Astrocyte of the spinal cord (primary cell): ENCODE results near the gene KCTD3.

ENCODE experiments used
- DNase-seq: peaks from one replicate; pipeline ENCODE4 v3.0.0; 2011; ENCODE audit warnings: low read depth, low spot score
- H3K4me3 ChIP-seq: 2 replicates; pipeline ENCODE4 v1.5.1; 2011; ENCODE audit warnings: low read depth, mild to moderate bottlenecking, low read length, moderate library complexity
- in situ Hi-C: cut with HindIII; loops from 2 replicates; pipeline ENCODE4 v1.10.0; 2017; ENCODE audit warnings: low sequenced_read_pairs
- TF ChIP-seq, protein P1 (sequence below): IDR thresholded peaks from 2 replicates; pipeline ENCODE4 v1.5.1; 2012; ENCODE audit warnings: low read depth, mild to moderate bottlenecking, low read length, inconsistent platforms

The KCTD3 gene

DNA sequence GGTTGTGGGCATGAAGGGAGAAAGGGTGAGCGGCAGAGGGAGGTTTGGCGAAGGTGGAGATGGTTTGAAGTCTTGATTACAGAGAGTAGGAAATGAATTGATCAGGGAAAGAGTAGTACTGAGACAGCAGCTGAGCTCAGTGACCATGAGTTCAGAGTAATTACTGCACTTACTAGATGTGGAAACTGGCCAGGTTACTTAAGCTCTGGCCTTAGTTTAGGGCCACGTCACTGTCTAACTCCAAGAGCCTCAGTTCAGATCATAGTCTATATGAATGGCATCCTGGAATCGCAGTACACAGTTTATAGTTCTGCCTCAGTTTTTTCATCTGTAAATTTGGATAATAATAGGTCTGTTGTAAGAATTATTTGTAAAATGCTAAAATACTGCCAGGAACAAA is 78.1 kb downstream of the KCTD3 start:
- TF ChIP-seq, protein P1, sequence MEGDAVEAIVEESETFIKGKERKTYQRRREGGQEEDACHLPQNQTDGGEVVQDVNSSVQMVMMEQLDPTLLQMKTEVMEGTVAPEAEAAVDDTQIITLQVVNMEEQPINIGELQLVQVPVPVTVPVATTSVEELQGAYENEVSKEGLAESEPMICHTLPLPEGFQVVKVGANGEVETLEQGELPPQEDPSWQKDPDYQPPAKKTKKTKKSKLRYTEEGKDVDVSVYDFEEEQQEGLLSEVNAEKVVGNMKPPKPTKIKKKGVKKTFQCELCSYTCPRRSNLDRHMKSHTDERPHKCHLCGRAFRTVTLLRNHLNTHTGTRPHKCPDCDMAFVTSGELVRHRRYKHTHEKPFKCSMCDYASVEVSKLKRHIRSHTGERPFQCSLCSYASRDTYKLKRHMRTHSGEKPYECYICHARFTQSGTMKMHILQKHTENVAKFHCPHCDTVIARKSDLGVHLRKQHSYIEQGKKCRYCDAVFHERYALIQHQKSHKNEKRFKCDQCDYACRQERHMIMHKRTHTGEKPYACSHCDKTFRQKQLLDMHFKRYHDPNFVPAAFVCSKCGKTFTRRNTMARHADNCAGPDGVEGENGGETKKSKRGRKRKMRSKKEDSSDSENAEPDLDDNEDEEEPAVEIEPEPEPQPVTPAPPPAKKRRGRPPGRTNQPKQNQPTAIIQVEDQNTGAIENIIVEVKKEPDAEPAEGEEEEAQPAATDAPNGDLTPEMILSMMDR: no peak
- in situ Hi-C loops: no loop called here
- no peak for DNase-seq
- no peak overlapping the region for H3K4me3 ChIP-seq

DNA sequence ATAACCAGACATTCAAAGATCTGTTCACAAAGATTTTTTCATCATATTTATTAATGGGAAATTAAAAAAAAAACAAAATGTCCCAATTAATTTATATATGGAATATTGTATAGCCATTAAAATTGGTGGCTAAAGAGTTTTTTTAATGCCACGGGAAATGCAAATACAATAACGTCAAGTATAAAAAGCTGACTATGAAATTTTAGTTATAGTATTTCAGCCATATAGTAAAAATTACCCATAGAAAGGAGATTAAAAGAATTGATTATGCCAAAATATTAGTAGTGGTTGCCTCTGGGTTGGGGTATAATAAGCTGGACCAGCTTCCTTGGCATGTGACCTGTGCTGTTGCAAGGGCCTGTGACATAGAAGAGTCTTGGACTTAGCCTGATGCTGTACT is 78.8 kb downstream of the KCTD3 start:
- no peak for DNase-seq
- no peak overlapping the region for H3K4me3 ChIP-seq
- in situ Hi-C loops: no loop called here
- TF ChIP-seq, protein P1: no peak

DNA sequence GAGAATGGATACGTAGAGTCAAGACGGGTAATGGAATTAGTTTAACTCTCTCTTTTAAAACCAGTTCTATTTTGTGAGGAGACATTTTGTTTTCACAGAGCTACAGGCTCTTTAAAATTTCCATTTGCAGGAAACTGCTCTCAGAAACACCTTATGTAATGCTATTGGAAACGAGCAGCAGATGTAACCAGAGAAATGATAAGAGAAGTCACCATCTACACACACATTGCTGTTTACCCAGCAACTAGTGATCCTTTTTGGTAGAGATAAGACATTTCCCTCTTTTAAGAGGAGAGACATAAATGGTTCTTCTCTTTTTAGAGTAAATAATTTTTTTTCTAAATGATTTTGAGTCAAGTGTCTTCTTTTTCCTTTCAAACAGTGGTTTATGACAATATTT is 80.6 kb downstream of the KCTD3 start:
- in situ Hi-C loops: no loop called here
- no peak overlapping the region for H3K4me3 ChIP-seq
- TF ChIP-seq, protein P1: no peak
- DNase-seq: no peak

DNA sequence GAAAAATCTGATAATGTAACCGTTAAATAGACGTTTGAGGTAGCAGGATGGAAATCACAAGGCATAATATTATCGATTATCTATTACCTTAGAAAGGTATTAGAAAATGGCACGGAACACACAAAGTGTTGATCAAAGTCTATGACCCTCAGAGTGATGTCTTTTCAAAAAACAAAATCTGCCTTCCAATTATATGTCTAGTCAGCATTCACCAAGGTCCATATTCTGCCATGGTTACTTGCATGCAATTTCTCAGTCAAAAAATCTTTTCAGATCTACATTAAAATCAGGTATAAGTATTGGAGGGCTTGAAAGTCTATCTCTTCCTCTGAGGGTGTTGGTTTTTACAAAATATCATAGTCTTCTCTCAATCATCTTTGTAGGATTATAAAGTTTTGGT is 81.9 kb downstream of the KCTD3 start:
- DNase-seq: no peak
- in situ Hi-C loops: no loop called here
- no peak overlapping the region for H3K4me3 ChIP-seq
- TF ChIP-seq, protein P1: no peak

DNA sequence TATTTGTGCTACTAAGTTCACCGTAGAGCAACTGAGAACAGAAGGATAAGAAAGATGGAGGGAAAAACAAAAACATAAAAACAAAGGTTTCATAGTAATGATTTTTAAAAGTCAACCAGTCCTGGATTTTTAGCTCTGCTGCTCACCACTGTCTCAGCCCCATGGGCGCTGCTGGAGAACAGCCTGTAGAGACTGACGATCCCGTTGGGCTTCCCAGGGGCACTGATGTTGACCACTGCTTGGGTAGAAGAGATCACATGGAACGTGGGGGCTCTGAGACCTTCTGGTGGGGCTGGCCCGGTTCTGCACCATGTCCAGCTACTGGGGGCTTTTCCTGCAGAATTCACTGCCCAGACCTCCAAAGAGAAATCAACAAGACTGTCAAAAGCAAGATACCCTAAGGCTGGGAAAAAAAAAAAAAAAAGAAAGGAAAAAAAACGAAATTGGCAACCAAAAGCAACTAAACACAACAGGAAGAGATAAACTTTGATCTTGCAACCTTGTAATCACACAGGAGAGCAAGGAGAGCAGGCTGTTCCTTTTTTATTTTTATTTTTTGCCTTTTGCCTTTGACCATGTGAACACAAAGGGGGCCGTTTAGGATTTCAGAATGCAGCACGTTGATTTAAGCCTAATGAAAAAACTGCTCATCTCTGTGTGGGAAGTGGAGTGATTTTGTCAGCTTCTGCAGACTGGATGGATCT is 83.5 kb downstream of the KCTD3 start:
- no peak overlapping the region for H3K4me3 ChIP-seq
- TF ChIP-seq, protein P1: no peak
- in situ Hi-C loops: no loop called here
- DNase-seq: no peak

DNA sequence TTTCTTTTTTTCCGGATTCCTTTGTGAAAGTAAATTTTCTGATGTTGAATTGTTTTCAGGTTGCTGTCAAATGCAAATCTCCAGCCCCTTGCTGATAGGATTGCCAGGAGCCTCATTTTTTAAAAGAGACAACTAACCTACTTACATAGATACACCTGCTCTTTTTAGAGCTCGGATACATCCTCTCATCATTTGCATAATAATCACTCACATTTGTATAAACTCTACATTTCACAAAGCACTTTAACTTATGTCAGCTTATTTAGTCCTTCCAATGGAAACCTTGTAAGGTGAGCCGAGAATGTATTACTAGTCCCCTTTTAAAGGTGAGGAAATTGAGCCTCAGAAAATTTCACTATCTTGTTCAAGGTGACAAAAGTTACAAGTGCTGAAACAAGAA is 84.8 kb downstream of the KCTD3 start:
- no peak for DNase-seq
- in situ Hi-C loops: no loop called here
- H3K4me3 ChIP-seq: no peak overlapping the region
- TF ChIP-seq, protein P1: no peak

DNA sequence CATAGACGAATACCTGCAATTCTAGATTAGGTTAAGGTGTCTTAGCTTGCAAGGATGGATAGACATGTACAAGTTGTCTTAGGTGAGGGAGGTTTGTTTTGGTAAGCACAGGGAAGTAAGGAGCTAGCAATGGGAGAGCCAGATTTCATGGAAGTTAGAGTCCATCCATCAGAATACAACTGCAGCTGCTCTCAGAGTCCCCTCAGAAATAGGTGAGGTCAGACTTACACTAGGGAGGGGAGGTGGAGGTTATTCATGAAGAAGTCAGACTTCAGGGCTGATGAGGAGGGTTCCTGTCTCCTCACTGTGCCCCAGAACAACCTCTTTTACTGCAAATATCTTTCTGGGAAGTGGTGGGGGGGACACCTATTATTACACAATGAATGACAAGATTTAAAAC is 85.3 kb downstream of the KCTD3 start:
- in situ Hi-C loops: no loop called here
- no peak overlapping the region for H3K4me3 ChIP-seq

More for the DNA sequence above, 85.3 kb downstream of the KCTD3 start:
- TF ChIP-seq, protein P1: no peak
- DNase-seq: no peak
